ENCODE data around the gene CACUL1.

DNA sequence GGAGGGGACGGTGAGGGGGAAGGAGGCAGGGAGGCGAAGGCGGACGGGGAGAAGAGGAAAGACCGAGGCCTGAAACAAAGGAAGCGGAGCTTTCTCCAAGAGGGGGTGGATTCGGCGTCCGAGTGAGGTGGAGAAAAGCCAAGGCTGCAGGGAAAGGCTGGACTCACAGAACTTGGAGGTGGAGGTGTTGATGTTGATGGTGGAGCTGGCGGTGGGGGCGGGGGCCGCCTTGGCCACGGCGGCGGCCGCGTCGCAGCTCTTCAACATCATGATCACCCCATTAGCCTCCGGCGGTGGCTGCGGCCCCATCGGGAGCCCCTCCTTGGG is 578 bp downstream of the CACUL1 start:
- TF ChIP-seq, protein P1, sequence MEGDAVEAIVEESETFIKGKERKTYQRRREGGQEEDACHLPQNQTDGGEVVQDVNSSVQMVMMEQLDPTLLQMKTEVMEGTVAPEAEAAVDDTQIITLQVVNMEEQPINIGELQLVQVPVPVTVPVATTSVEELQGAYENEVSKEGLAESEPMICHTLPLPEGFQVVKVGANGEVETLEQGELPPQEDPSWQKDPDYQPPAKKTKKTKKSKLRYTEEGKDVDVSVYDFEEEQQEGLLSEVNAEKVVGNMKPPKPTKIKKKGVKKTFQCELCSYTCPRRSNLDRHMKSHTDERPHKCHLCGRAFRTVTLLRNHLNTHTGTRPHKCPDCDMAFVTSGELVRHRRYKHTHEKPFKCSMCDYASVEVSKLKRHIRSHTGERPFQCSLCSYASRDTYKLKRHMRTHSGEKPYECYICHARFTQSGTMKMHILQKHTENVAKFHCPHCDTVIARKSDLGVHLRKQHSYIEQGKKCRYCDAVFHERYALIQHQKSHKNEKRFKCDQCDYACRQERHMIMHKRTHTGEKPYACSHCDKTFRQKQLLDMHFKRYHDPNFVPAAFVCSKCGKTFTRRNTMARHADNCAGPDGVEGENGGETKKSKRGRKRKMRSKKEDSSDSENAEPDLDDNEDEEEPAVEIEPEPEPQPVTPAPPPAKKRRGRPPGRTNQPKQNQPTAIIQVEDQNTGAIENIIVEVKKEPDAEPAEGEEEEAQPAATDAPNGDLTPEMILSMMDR (IDR thresholded peaks at IDR 0.05; ENCODE audit: poor library complexity), result no peak
- TF ChIP-seq EZH2phosphoT487 (IDR thresholded peaks at IDR 0.05; ENCODE audit: low read depth, severe bottlenecking, unreplicated experiment) (no peak), EZH2 (IDR thresholded peaks at IDR 0.05; ENCODE audit: borderline replicate concordance) (no peak)

All from hepatocyte (in vitro differentiated cells).